Ishikawa (cell line): Measurements from ENCODE around the gene TMEM168.

Source experiments
- FOXM1 ChIP-seq: IDR thresholded peaks from 2 replicates; pipeline ENCODE4 v1.6.1; 2012; ENCODE audit warnings: low read depth, borderline replicate concordance
- REST ChIP-seq: IDR thresholded peaks from 2 replicates; pipeline ENCODE4 v1.6.1; 2012; ENCODE audit warnings: low read depth, mild to moderate bottlenecking
- USF1 ChIP-seq: IDR thresholded peaks from 2 replicates; pipeline ENCODE4 v1.6.1; 2012
- ZBTB7A ChIP-seq: IDR thresholded peaks from 2 replicates; pipeline ENCODE4 v1.6.1; 2012; ENCODE audit warnings: low read depth
- TF ChIP-seq, protein P1 (sequence below): IDR thresholded peaks from 2 replicates; pipeline ENCODE4 v1.6.1; 2012

- TF ChIP-seq ZBTB7A (no peak), USF1 (no peak), FOXM1 (no peak), REST (no peak)
- TF ChIP-seq, protein P1, sequence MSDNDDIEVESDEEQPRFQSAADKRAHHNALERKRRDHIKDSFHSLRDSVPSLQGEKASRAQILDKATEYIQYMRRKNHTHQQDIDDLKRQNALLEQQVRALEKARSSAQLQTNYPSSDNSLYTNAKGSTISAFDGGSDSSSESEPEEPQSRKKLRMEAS: no peak
Observed at GRCh38 chr7:112821345-112821744, 31.2 kb upstream of the TMEM168 start.
